T-helper 17 cell (primary cell): ENCODE measurements around the gene SLC6A15. TPM values are rescaled to one million over a fixed set of nuclear protein-coding genes. Genes with fewer than 3 reads are reported as not detected.

ENCODE experiments used
- ATAC-seq: fragments of 150-1000 bp; cut with Tn5 transposase; 2 replicates; pipeline ENCODE4 v1.10.0; 2021; ENCODE audit warnings: mild to moderate bottlenecking, moderate library complexity
- DNase-seq, 3 donors: peaks; one replicate each; pipeline versions ENCODE4 v3.0.0 to v3.0.0-alpha.2; 2020 to 2021
- H3K9me3 ChIP-seq: one replicate; pipeline ENCODE4 v1.7.0; 2013; ENCODE audit warnings: low read length, mild to moderate bottlenecking; ENCODE audit not compliant: control insufficient read depth, poor library complexity, severe bottlenecking
- H3K27ac Mint-ChIP-seq: one replicate; pipeline ENCODE4 v1.8.0; 2022; ENCODE audit warnings: mild to moderate bottlenecking, moderate library complexity, mixed read lengths
- H3K27me3 Mint-ChIP-seq: one replicate; pipeline ENCODE4 v1.8.0; 2022; ENCODE audit warnings: mixed read lengths
- H3K36me3 Mint-ChIP-seq: one replicate; pipeline ENCODE4 v1.8.0; 2022; ENCODE audit warnings: low read depth, mixed read lengths
- H3K4me1 Mint-ChIP-seq: one replicate; pipeline ENCODE4 v1.8.0; 2022; ENCODE audit warnings: mild to moderate bottlenecking, mixed read lengths
- H3K4me3 Mint-ChIP-seq: one replicate; pipeline ENCODE4 v1.8.0; 2022; ENCODE audit warnings: mild to moderate bottlenecking, moderate library complexity, mixed read lengths
- total RNA-seq, 4 donors: library from RNA in 2 of 4; stranded (reverse) in 2 of 4; gene quantifications; one replicate each; pipeline ENCODE4 v1.2.3 and lab custom pipeline; 2022 to 2026

The SLC6A15 gene
- total RNA-seq, 2 donors from 2014 or later = 0.07 TPM; not detected in 1

GRCh38 chr12:84911271-84912197 is 1.1 kb downstream of the SLC6A15 start:
- no peak for DNase-seq
- Mint-ChIP-seq H3K36me3 (no peaks in the 10 kb centered on the region), H3K4me3 (peak overlapping the region; percentile 83), H3K4me1 (peaks cover 10% of the 10 kb centered on the region), H3K27me3 (peaks cover 40% of the 10 kb centered on the region), H3K27ac (no peak overlapping the region)
- H3K9me3 ChIP-seq = no peaks in the 10 kb centered on the region
- ATAC-seq = peak; percentile 40

GRCh38 chr12:84910549-84911241 is 1.9 kb downstream of the SLC6A15 start:
- no peak for ATAC-seq
- H3K27me3 Mint-ChIP-seq = peaks cover 40% of the 10 kb centered on the region
- H3K27ac Mint-ChIP-seq = no peak overlapping the region
- no peak for DNase-seq
- H3K4me3 Mint-ChIP-seq = peak overlapping the region; percentile 83
- H3K36me3 Mint-ChIP-seq = no peaks in the 10 kb centered on the region
- H3K4me1 Mint-ChIP-seq = peaks cover 10% of the 10 kb centered on the region
- no peaks in the 10 kb centered on the region for H3K9me3 ChIP-seq

- no peaks in the 10 kb centered on the region for H3K4me1 Mint-ChIP-seq
- no peaks in the 10 kb centered on the region for H3K36me3 Mint-ChIP-seq
- no peaks in the 10 kb centered on the region for H3K9me3 ChIP-seq
- peaks cover 9% of the 10 kb centered on the region for H3K27me3 Mint-ChIP-seq
- DNase-seq = no peak
- no peak for ATAC-seq
- no peak overlapping the region for H3K4me3 Mint-ChIP-seq
- no peak overlapping the region for H3K27ac Mint-ChIP-seq
Measured at GRCh38 chr12:84904051-84904450, 8.5 kb downstream of the SLC6A15 start.

- ATAC-seq = no peak
Measured at GRCh38 chr12:84891106-84891838, 21.3 kb downstream of the SLC6A15 start.

GRCh38 chr12:84889818-84890217 is 22.8 kb downstream of the SLC6A15 start:
- H3K27me3 Mint-ChIP-seq = peaks cover 10% of the 10 kb centered on the region
- ATAC-seq (no peak), DNase-seq (no peak)
- H3K27ac Mint-ChIP-seq = no peak overlapping the region
- H3K4me1 Mint-ChIP-seq = no peaks in the 10 kb centered on the region
- H3K36me3 Mint-ChIP-seq = no peaks in the 10 kb centered on the region
- H3K4me3 Mint-ChIP-seq = no peak overlapping the region
- H3K9me3 ChIP-seq = no peaks in the 10 kb centered on the region

More at GRCh38 chr12:84891106-84891838, 21.3 kb downstream of the SLC6A15 start:
- H3K4me1 Mint-ChIP-seq = no peaks in the 10 kb centered on the region
- no peaks in the 10 kb centered on the region for H3K9me3 ChIP-seq
- H3K27ac Mint-ChIP-seq = no peak overlapping the region
- DNase-seq = no peak
- no peaks in the 10 kb centered on the region for H3K36me3 Mint-ChIP-seq
- H3K27me3 Mint-ChIP-seq = peaks cover 10% of the 10 kb centered on the region
- no peak overlapping the region for H3K4me3 Mint-ChIP-seq

GRCh38 chr12:84888861-84889260 is 23.7 kb downstream of the SLC6A15 start:
- DNase-seq = no peak
- Mint-ChIP-seq H3K27me3 (peaks cover 10% of the 10 kb centered on the region), H3K4me3 (no peak overlapping the region), H3K4me1 (no peaks in the 10 kb centered on the region), H3K27ac (no peak overlapping the region), H3K36me3 (no peaks in the 10 kb centered on the region)
- no peak for ATAC-seq
- no peaks in the 10 kb centered on the region for H3K9me3 ChIP-seq

GRCh38 chr12:84877340-84877739 is 35.3 kb downstream of the SLC6A15 start:
- H3K4me3 Mint-ChIP-seq = no peak overlapping the region
- H3K4me1 Mint-ChIP-seq = peaks cover 2% of the 10 kb centered on the region
- DNase-seq (no peak), ATAC-seq (no peak)
- H3K27ac Mint-ChIP-seq = no peak overlapping the region
- no peaks in the 10 kb centered on the region for H3K36me3 Mint-ChIP-seq
- peaks cover 22% of the 10 kb centered on the region for H3K27me3 Mint-ChIP-seq
- H3K9me3 ChIP-seq = no peaks in the 10 kb centered on the region

GRCh38 chr12:84875241-84875640 is 37.4 kb downstream of the SLC6A15 start:
- Mint-ChIP-seq H3K27me3 (peaks cover 17% of the 10 kb centered on the region), H3K27ac (no peak overlapping the region), H3K4me1 (peaks cover 2% of the 10 kb centered on the region), H3K36me3 (no peaks in the 10 kb centered on the region), H3K4me3 (no peak overlapping the region)
- ATAC-seq (no peak), DNase-seq (no peak)
- H3K9me3 ChIP-seq = no peaks in the 10 kb centered on the region

GRCh38 chr12:84874825-84875139 is 37.8 kb downstream of the SLC6A15 start:
- Mint-ChIP-seq H3K4me1 (peaks cover 2% of the 10 kb centered on the region), H3K27me3 (peaks cover 17% of the 10 kb centered on the region), H3K4me3 (no peak overlapping the region), H3K36me3 (no peaks in the 10 kb centered on the region), H3K27ac (no peak overlapping the region)
- H3K9me3 ChIP-seq = no peaks in the 10 kb centered on the region
- ATAC-seq (no peak), DNase-seq (no peak)

- no peaks in the 10 kb centered on the region for H3K9me3 ChIP-seq
- DNase-seq (no peak), ATAC-seq (peak; percentile 75)
- Mint-ChIP-seq H3K27ac (no peak overlapping the region), H3K36me3 (no peaks in the 10 kb centered on the region), H3K4me3 (no peak overlapping the region), H3K4me1 (peaks cover 4% of the 10 kb centered on the region), H3K27me3 (peaks cover 15% of the 10 kb centered on the region)
Measured at GRCh38 chr12:84874125-84874824, 38.3 kb downstream of the SLC6A15 start.

- Mint-ChIP-seq H3K27me3 (peaks cover 4% of the 10 kb centered on the region), H3K4me1 (no peaks in the 10 kb centered on the region), H3K27ac (no peak overlapping the region), H3K36me3 (no peaks in the 10 kb centered on the region), H3K4me3 (no peak overlapping the region)
- no peak for ATAC-seq
- no peaks in the 10 kb centered on the region for H3K9me3 ChIP-seq
- DNase-seq = no peak
Measured at GRCh38 chr12:84862186-84862585, 50.4 kb downstream of the SLC6A15 start.

- H3K27me3 Mint-ChIP-seq = peaks cover 10% of the 10 kb centered on the region
- no peak overlapping the region for H3K27ac Mint-ChIP-seq
- H3K36me3 Mint-ChIP-seq = no peaks in the 10 kb centered on the region
- H3K4me3 Mint-ChIP-seq = no peak overlapping the region
- ATAC-seq (no peak), DNase-seq (no peak)
- no peaks in the 10 kb centered on the region for H3K4me1 Mint-ChIP-seq
- no peaks in the 10 kb centered on the region for H3K9me3 ChIP-seq
Measured at GRCh38 chr12:84860718-84861117, 51.9 kb downstream of the SLC6A15 start.

GRCh38 chr12:84858796-84859195 is 53.8 kb downstream of the SLC6A15 start:
- Mint-ChIP-seq H3K27ac (no peak overlapping the region), H3K4me1 (no peaks in the 10 kb centered on the region), H3K4me3 (no peak overlapping the region), H3K36me3 (no peaks in the 10 kb centered on the region), H3K27me3 (peaks cover 10% of the 10 kb centered on the region)
- no peaks in the 10 kb centered on the region for H3K9me3 ChIP-seq
- no peak for ATAC-seq
- no peak for DNase-seq
